HEK293 (cell line): ENCODE measurements around the gene ZNF286A.
"Not testable (repeated sequence)": the region's sequence is repeated elsewhere in the genome, so short reads cannot be mapped to it uniquely, and the experiment has no call there.

Source experiments
- HOXA7 ChIP-seq: sonication (generic); formaldehyde crosslinking; IDR thresholded peaks from 2 replicates; pipeline ENCODE4 v1.8.1; 2022; ENCODE audit warnings: missing genetic modification reagents, borderline replicate concordance
- ZBTB8A ChIP-seq: fragments of 450-650 bp; formaldehyde crosslinking; IDR thresholded peaks from 2 replicates; pipeline ENCODE4 v1.5.1; 2016; ENCODE audit warnings: missing biosample characterization, missing genetic modification characterization
- ZNF311 ChIP-seq: fragments of 450-650 bp; formaldehyde crosslinking; IDR thresholded peaks from 2 replicates; pipeline ENCODE4 v1.5.1; 2017; ENCODE audit warnings: missing biosample characterization, missing genetic modification characterization, borderline replicate concordance
- ZNF423 ChIP-seq: fragments of 450-650 bp; formaldehyde crosslinking; IDR thresholded peaks from 2 replicates; pipeline ENCODE4 v1.5.1; 2016; ENCODE audit warnings: missing biosample characterization, missing genetic modification characterization
- ZNF521 ChIP-seq: fragments of 450-650 bp; formaldehyde crosslinking; IDR thresholded peaks from 2 replicates; pipeline ENCODE4 v1.5.1; 2017; ENCODE audit warnings: missing biosample characterization, mild to moderate bottlenecking, missing genetic modification characterization
- ZNF670 ChIP-seq: fragments of 450-650 bp; formaldehyde crosslinking; IDR thresholded peaks from 2 replicates; pipeline ENCODE4 v1.5.1; 2016; ENCODE audit warnings: missing biosample characterization, missing genetic modification characterization, low read depth
- TF ChIP-seq, protein P1 (sequence below): fragments of 450-650 bp; formaldehyde crosslinking; IDR thresholded peaks from 2 replicates; pipeline ENCODE4 v1.5.1; 2016; ENCODE audit warnings: missing biosample characterization, missing genetic modification characterization

DNA sequence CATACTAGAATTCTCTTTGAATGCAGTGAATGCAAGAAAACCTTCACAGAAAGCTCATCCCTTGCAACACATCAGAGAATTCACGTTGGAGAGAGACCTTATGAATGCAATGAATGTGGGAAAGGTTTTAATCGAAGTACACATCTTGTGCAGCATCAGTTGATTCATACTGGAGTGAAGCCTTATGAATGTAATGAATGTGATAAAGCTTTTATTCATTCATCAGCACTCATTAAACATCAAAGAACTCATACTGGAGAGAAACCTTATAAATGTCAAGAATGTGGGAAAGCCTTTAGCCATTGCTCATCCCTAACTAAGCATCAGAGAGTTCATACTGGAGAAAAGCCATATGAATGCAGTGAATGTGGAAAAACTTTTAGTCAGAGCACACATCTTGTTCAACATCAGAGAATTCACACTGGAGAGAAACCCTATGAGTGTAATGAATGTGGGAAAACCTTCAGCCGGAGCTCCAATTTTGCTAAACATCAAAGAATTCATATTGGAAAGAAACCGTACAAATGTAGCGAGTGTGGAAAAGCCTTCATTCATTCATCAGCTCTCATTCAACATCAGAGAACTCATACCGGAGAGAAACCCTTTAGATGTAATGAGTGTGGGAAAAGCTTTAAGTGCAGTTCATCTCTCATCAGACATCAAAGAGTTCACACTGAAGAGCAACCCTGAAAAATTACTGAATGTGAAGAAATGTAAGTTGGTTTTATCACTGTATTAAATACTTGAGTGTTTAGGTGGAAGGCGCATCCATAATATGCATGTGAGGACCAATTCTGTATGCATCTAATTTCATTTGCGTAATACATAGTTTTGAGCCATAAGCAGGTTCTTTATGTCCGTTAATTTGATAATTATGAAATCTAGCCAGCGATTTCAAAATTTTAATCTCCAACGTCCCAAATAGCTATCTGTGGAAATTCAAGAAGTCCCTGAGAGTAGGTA is 17.3 kb downstream of the ZNF286A start:
- not testable (repeated sequence) for TF ChIP-seq ZNF311; ZNF423 (tag by site-specific recombination); HOXA7; ZNF521; ZBTB8A; ZNF670 (tag by site-specific recombination)
- TF ChIP-seq, protein P1, sequence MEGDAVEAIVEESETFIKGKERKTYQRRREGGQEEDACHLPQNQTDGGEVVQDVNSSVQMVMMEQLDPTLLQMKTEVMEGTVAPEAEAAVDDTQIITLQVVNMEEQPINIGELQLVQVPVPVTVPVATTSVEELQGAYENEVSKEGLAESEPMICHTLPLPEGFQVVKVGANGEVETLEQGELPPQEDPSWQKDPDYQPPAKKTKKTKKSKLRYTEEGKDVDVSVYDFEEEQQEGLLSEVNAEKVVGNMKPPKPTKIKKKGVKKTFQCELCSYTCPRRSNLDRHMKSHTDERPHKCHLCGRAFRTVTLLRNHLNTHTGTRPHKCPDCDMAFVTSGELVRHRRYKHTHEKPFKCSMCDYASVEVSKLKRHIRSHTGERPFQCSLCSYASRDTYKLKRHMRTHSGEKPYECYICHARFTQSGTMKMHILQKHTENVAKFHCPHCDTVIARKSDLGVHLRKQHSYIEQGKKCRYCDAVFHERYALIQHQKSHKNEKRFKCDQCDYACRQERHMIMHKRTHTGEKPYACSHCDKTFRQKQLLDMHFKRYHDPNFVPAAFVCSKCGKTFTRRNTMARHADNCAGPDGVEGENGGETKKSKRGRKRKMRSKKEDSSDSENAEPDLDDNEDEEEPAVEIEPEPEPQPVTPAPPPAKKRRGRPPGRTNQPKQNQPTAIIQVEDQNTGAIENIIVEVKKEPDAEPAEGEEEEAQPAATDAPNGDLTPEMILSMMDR (tag by site-specific recombination) = not testable (repeated sequence)
